Adrenal gland (tissue), 12 donors: ENCODE results near the gene TACR1. TPM values are rescaled to one million over a fixed set of nuclear protein-coding genes. Genes with fewer than 3 reads are reported as not detected.
"Not testable (repeated sequence)": the region's sequence is repeated elsewhere in the genome, so short reads cannot be mapped to it uniquely, and the experiment has no call there.

Experiments used
- DNase-seq, 7 donors: peaks; one replicate each; pipeline ENCODE4 v3.0.0-alpha.2; 2019 to 2020
- H3K27ac ChIP-seq, 5 donors: fragments of 200-600 bp; sonication (generic) in 4 of 5; 1 replicate in 3 of 5; 2 replicates in 2 of 5; pipeline versions ENCODE4 v1.5.1 to v1.8.0; 2016 to 2020; ENCODE audit warnings: mild to moderate bottlenecking in 1 of 5
- H3K27me3 ChIP-seq: fragments of 200-600 bp; 2 replicates; pipeline ENCODE4 v1.8.0; 2021
- H3K36me3 ChIP-seq, 2 donors: fragments of 200-600 bp; replicated peaks in 1 of 2; 1 replicate in 1 of 2; 2 replicates in 1 of 2; pipeline versions ENCODE4 v1.5.1 to v1.8.0; 2018 to 2022
- H3K4me1 ChIP-seq, 2 donors: fragments of 200-600 bp; replicated peaks in 1 of 2; 1 replicate in 1 of 2; 2 replicates in 1 of 2; pipeline versions ENCODE4 v1.5.1 to v1.8.0; 2018 to 2021
- H3K4me3 ChIP-seq, 4 donors: fragments of 200-600 bp; sonication (generic) in 3 of 4; one replicate each; pipeline ENCODE4 v1.5.1; 2016 to 2018
- H3K9me3 ChIP-seq, 3 donors: fragments of 200-600 bp; sonication (generic) in 1 of 3; replicated peaks in 1 of 3; 1 replicate in 2 of 3; 2 replicates in 1 of 3; pipeline versions ENCODE4 v1.5.1 to v1.8.0; 2016 to 2021
- CTCF ChIP-seq, 6 experiments: fragments of 450-650 bp in 4 of 6; fragments of 200-600 bp in 2 of 6; sonication (generic) in 1 of 6; IDR thresholded peaks; 1 replicate in 5 of 6; 2 replicates in 1 of 6; pipeline versions ENCODE4 v1.5.1 to v1.8.0; 2016 to 2021; ENCODE audit warnings: antibody characterized with exemption in 6 of 6, mild to moderate bottlenecking in 2 of 6, moderate library complexity in 1 of 6
- POLR2A ChIP-seq, 2 donors: fragments of 450-650 bp; IDR thresholded peaks; one replicate each; pipeline ENCODE4 v1.6.1; 2017; ENCODE audit warnings: antibody characterized with exemption in 2 of 2, mild to moderate bottlenecking in 2 of 2, moderate library complexity in 1 of 2
- WGBS, 4 donors: extraction: QIAGEN DNeasy Blood & Tissue Kit in 2 of 4; methylation state at CpG; one replicate each; pipeline versions ENCODE4 v1.1.5 to v1.1.7; 2013 to 2017; 5-methylcytosine and 5-hydroxymethylcytosine counted together
- intact Hi-C, 2 donors: fragments of 100-400 bp; cut with DNase I; formaldehyde crosslinking; loops; one replicate each; pipeline versions ENCODE4 v1.14.1 to v1.15.0; 2022 to 2023
- polyA plus RNA-seq, 3 donors: library from polyadenylated mRNA; stranded (reverse); fragments of 200-250 nt in 2 of 3; fragments of 350-450 nt in 1 of 3; fragmentation: Illumina TruSeq in 1 of 3; extraction: RNeasy Lipid Tissue Mini Kit (QIAGEN cat#74804) in 1 of 3; gene quantifications; one replicate each; pipeline ENCODE4 v1.2.3, GENCODE V29; 2013 to 2014
- total RNA-seq, 9 donors: library from RNA; depleted of rRNA in 4 of 9; stranded (reverse); fragments of >200 nt in 4 of 9; fragments of 120-200 nt in 1 of 9; fragmentation: NEBNext Ultra II Directional in 1 of 9; extraction: Animal tissue kit (Norgen Biotek cat#: 25700) in 1 of 9; gene quantifications; one replicate each; pipeline versions ENCODE4 v1.1.0 to v1.2.4, GENCODE V29; 2013 to 2023
- donor health status: healthy with polysubstance abuse.
- donor health status: Bipolar disorder and iron deficiency.
- donor health status: DM: yes; HTN: yes; CAD: no.
- donor health status: DM: no; HTN: no; CAD: no.
- donor health status: DM: no; HTN: no; CAD: no.
- donor health status: DM: yes; HTN: yes; CAD: no.

The TACR1 gene
- total and polyA plus RNA-seq, 12 donors, result 0.15 to 1.9 (median 0.41) TPM; not detected in 1

DNA sequence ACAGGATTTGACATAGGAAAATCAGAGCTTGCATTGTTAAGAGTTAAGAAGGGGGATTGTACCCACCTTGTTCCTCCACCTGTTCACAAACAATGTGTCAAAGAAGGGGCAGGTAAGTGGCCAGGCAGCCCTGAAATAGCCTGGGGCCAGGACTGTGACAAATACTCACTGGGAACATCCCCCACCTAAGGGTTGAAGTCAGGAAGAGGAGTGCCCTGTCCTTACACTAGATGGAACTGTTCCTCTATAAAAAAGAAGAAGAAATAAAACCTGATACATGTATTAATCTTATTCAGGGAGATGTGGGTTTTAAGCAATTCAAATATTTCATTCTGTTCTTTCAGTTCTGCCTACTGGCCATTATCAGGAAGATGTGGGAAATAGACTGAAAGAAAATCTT is 41.9 kb downstream of the TACR1 start:
- peak in 3 of 6 experiments; percentile 23 to 39 (median 29) for TF ChIP-seq CTCF (IDR thresholded peaks at IDR 0.05)
- TF ChIP-seq POLR2A (IDR thresholded peaks at IDR 0.05), result no peak
- no peak for DNase-seq
- H3K9me3 ChIP-seq, result no peaks in the 10 kb centered on the region
- intact Hi-C loops, result no loop called here
- H3K36me3 ChIP-seq, result no peaks in the 10 kb centered on the region
- H3K4me1 ChIP-seq, result peaks cover 5 to 12% of the 10 kb centered on the region in 2 donors
- H3K27me3 ChIP-seq, result no peaks in the 10 kb centered on the region
- no peak overlapping the region for H3K27ac ChIP-seq
- H3K4me3 ChIP-seq, result no peak overlapping the region

- H3K27ac ChIP-seq, result no peak overlapping the region
- TF ChIP-seq CTCF (IDR thresholded peaks at IDR 0.05), result no peak
- no peak for TF ChIP-seq POLR2A (IDR thresholded peaks at IDR 0.05)
- intact Hi-C loops, result no loop called here
These were observed 44.2 kb downstream of the TACR1 start for GRCh38 chr2:75155115-75155514.

GRCh38 chr2:75153221-75153620 is 46.1 kb downstream of the TACR1 start:
- DNase-seq, result no peak
- H3K4me1 ChIP-seq, result no peaks in the 10 kb centered on the region
- H3K9me3 ChIP-seq, result no peaks in the 10 kb centered on the region
- no peaks in the 10 kb centered on the region for H3K36me3 ChIP-seq
- H3K4me3 ChIP-seq, result no peak overlapping the region
- H3K27me3 ChIP-seq, result no peaks in the 10 kb centered on the region
- TF ChIP-seq POLR2A (IDR thresholded peaks at IDR 0.05) (no peak), CTCF (IDR thresholded peaks at IDR 0.05) (no peak)
- intact Hi-C loops, result no loop called here
- no peak overlapping the region for H3K27ac ChIP-seq
- whole genome bisulfite sequencing, 4 donors, result 55 to 74% (median 70%) methylated on average over 1 of the region's 1 CpG

More at GRCh38 chr2:75155115-75155514, 44.2 kb downstream of the TACR1 start:
- no peaks in the 10 kb centered on the region for H3K4me1 ChIP-seq
- H3K36me3 ChIP-seq, result no peaks in the 10 kb centered on the region
- H3K4me3 ChIP-seq, result no peak overlapping the region
- WGBS, 4 donors, result 63 to 73% (median 67%) methylated on average over 3 of the region's 3 CpGs
- DNase-seq, result no peak
- no peaks in the 10 kb centered on the region for H3K27me3 ChIP-seq
- H3K9me3 ChIP-seq, result no peaks in the 10 kb centered on the region

DNA sequence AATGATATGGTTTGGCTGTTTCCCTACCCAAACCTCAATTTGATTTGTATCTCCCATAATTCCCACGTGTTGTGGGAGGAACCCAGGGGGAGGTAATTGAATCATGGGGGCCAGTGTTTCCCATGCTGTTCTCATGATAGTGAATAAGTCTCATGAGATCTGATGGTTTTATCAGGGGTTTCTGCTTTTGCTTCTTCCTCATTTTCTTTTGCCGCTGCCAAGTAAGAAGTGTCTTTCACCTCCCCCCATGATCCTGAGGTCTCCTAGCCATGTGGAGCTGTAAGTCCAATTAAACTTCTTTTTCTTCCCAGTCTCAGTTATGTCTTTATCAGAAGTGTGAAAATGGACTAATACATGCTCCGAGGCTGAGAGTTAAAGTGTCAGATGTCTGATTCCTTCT is 47.1 kb downstream of the TACR1 start:
- H3K9me3 ChIP-seq, DNase-seq, H3K36me3 ChIP-seq, H3K4me1 ChIP-seq, intact Hi-C loops, H3K27me3 ChIP-seq, H3K27ac ChIP-seq, H3K4me3 ChIP-seq: not testable (repeated sequence)
- WGBS, 4 donors, result 75 to 84% (median 79%) methylated on average over 3 of the region's 3 CpGs

GRCh38 chr2:75147884-75148283 is 51.4 kb downstream of the TACR1 start:
- H3K4me3 ChIP-seq, H3K9me3 ChIP-seq, DNase-seq, H3K36me3 ChIP-seq, H3K4me1 ChIP-seq, H3K27ac ChIP-seq, intact Hi-C loops, H3K27me3 ChIP-seq: not testable (repeated sequence)
- WGBS, 4 donors, result 86 to 93% (median 91%) methylated on average over 6 of the region's 6 CpGs
